GM12874 (cell line): Measurements from ENCODE around the gene TIMP1.

Source experiments
- TF ChIP-seq, protein P1 (sequence below): IDR thresholded peaks from 2 replicates; pipeline ENCODE4 v1.5.1; 2011; ENCODE audit warnings: low read depth, mild to moderate bottlenecking, control low read depth, low read length, moderate library complexity; ENCODE audit not compliant: insufficient read depth

TIMP1 gene

DNA sequence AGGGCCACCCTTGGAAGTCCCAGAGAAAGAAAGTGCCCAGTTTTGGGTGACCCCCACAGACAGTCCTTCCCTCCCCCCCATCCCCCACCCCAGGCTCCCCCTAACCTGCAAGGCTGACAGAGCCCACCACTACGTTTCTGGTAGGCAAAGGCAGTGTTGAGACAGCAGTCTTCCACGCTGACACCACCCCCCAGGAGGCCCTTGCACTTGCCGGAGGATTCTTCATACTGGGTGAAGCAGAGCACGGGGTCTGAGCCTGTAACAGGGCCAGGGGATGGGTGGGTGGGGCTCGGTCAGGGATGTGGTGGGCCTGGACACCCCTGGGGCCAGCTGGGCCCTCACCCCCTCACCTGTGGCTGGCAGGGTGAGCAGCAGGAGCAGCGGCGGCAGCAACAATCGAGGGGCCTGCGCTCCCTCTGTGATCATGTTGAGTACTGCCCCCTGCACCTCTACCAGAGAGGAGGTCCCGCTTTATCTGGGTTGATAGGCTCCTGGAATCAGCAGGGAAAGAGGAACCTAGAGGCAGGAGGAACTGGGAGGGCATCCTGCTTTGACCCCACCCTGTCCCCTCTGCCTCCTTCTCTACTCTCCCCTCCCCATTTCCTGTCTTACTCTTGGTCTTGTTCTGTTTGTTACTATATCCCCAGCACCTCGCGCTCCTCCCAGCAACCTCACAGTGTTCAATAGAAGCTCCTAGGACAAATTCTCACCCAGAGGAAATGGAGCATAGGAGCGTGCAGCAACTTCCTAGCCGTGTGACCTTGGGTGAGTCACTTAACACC lies 47.4 kb downstream of the TIMP1 start, which contains the start of gene CFP:
Gene CFP (minus strand): TSS at position 512 of the 782 bp plus-strand sequence. CDS start 86 bp downstream, at position 426.
- TF ChIP-seq, protein P1, sequence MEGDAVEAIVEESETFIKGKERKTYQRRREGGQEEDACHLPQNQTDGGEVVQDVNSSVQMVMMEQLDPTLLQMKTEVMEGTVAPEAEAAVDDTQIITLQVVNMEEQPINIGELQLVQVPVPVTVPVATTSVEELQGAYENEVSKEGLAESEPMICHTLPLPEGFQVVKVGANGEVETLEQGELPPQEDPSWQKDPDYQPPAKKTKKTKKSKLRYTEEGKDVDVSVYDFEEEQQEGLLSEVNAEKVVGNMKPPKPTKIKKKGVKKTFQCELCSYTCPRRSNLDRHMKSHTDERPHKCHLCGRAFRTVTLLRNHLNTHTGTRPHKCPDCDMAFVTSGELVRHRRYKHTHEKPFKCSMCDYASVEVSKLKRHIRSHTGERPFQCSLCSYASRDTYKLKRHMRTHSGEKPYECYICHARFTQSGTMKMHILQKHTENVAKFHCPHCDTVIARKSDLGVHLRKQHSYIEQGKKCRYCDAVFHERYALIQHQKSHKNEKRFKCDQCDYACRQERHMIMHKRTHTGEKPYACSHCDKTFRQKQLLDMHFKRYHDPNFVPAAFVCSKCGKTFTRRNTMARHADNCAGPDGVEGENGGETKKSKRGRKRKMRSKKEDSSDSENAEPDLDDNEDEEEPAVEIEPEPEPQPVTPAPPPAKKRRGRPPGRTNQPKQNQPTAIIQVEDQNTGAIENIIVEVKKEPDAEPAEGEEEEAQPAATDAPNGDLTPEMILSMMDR, result no peak

DNA sequence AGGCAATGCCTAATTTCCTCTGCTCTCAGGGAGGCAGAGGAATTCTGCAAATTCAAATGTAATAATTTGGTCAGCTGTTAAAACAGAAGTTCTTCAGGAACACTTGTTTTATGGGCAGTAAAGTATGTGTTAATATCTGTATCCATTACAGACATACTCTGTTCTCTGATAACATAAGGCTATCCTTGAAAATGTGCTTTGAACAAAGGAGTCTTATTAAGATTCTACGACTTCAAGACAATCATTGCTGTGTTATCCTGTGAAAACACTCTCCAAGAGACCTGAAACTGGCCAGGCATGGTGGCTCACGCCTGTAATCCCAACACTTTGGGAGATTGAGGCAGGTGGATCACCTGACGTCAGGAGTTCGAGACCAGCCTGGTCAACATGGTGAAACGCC lies 49.4 kb downstream of the TIMP1 start:
- TF ChIP-seq, protein P1, result no peak

DNA sequence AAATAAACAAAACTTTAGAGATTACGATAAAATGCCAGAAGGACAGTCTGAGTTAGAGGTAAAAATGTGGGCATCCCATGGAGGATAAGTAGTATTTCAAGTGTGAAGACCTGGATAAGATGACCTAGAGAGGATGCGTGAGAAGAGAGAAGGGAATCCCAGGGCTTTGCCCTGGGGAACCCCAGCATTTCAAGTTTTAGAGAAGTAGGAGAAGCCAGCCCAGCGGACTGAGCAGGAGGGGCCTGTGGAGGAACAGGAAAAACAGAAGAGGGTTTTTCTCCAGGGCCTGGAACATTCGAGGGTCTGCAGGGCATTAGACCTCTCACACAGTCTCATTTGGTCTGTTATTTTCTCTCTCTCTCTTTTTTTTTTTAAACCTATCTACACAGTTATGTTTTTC lies 50.4 kb downstream of the TIMP1 start:
- TF ChIP-seq, protein P1, result no peak

DNA sequence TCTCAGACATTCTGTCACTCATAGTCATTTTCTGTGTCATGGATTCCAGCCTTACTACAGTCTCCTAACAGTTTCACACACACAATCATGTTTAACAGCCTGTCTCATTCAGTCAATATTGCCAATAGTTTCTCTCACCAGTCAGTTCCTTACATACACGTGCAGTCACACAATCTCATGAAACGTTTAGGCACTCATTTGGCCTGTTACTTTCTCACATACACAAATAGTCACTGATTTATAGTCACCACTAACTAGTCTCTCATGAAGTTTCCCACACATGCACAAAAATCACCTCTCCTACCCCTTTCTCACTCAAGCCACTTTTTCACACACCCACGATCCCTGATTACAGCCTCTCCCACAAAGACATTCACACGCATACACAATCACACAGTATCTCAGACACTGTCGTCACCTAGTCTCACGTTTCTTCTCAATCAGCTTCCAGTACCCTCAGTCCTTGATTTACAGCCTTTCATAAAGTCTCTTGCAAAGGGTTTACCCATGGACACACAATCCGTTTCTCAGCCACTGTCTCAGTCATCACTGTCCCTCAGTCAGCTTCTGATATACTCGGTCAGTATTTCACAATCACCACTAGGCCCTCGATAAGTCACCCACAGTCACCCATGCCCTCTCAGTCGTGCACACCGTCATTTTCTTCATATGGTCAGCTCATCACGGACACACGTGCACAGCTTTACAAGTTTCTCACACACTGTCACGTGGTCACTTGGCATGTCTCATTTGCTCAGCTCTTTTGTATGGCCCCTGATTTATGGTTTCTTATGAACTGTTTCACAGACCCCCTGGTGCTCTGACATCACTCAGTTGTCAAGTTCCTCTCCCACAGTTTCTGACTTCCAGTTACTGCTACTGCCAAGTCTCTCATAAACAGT lies 51.7 kb downstream of the TIMP1 start:
- TF ChIP-seq, protein P1, result no peak

DNA sequence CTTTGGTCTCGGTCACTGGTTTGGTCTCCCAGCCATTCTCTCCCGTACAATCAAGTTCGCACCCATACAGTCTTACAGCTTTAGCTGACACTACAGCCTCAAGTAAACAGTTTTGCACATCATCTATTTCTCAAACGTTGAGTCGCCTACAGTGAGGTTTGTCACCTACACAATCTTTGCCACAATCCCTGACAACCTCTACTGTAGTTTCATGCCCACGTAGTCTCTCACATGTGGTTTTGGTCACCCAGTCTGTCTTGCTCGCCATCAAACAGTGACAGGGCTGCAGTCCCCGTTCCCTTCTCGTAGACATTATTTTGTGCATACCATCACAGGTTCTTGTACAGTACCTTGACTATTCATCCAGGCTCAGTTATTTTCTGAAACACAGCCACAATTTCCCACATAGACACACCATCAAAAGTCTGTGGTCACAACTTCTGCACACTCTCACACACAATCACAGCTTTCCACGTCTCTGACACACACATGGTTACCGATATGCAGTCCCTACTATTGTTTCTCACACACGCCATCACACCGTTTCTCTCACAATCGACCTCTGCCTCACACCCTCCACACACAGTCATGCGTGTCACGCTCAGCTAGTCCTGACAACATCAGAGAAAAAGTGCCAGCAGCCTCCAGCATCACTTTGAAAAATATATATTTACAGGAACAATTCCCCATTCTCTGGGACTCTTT lies 52.8 kb downstream of the TIMP1 start:
- TF ChIP-seq, protein P1, result no peak
